ENCODE measurements around the gene MS4A15.

DNA sequence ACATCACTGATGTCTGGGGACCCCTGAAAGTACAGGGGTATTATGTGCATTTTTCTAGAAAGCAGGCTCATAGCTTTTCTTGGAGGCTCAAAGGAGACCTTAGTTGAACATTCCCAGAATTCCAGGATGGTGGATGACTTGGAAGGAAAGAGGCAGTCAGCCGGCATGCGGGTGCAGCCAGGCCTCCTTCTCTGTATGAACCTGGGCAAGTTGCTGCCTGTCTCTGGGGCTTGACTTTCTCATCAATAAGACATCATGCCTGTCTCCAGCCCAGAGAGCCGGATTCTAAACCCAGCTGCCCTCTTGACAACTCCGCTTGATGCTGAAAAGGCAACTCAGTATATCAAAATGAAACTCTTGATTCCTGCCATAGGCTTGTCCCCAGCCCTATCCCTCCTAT is 12.6 kb downstream of the MS4A15 start:
- TF ChIP-seq TCF4 (CRISPR knock-in tag; IDR thresholded peaks at IDR 0.05; ENCODE audit: borderline replicate concordance) = no peak
- no peak for TF ChIP-seq ZFP3 (CRISPR knock-in tag; IDR thresholded peaks at IDR 0.05)
- TF ChIP-seq, protein P1, sequence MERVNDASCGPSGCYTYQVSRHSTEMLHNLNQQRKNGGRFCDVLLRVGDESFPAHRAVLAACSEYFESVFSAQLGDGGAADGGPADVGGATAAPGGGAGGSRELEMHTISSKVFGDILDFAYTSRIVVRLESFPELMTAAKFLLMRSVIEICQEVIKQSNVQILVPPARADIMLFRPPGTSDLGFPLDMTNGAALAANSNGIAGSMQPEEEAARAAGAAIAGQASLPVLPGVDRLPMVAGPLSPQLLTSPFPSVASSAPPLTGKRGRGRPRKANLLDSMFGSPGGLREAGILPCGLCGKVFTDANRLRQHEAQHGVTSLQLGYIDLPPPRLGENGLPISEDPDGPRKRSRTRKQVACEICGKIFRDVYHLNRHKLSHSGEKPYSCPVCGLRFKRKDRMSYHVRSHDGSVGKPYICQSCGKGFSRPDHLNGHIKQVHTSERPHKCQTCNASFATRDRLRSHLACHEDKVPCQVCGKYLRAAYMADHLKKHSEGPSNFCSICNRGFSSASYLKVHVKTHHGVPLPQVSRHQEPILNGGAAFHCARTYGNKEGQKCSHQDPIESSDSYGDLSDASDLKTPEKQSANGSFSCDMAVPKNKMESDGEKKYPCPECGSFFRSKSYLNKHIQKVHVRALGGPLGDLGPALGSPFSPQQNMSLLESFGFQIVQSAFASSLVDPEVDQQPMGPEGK (CRISPR knock-in tag; IDR thresholded peaks at IDR 0.05; ENCODE audit: borderline replicate concordance) = no peak
- TF ChIP-seq OSR1 (CRISPR knock-in tag; IDR thresholded peaks at IDR 0.05) = no peak
- no peak for TF ChIP-seq ZFP30 (CRISPR knock-in tag; IDR thresholded peaks at IDR 0.05)
- TF ChIP-seq, protein P2, sequence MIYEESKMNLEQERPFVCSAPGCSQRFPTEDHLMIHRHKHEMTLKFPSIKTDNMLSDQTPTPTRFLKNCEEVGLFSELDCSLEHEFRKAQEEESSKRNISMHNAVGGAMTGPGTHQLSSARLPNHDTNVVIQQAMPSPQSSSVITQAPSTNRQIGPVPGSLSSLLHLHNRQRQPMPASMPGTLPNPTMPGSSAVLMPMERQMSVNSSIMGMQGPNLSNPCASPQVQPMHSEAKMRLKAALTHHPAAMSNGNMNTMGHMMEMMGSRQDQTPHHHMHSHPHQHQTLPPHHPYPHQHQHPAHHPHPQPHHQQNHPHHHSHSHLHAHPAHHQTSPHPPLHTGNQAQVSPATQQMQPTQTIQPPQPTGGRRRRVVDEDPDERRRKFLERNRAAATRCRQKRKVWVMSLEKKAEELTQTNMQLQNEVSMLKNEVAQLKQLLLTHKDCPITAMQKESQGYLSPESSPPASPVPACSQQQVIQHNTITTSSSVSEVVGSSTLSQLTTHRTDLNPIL (CRISPR knock-in tag; IDR thresholded peaks at IDR 0.05; ENCODE audit: low read depth) = no peak
- TF ChIP-seq ZNF565 (CRISPR knock-in tag; conservative IDR thresholded peaks at IDR 0.05; ENCODE audit: low read depth) = no peak
- no peak for TF ChIP-seq ZNF8 (CRISPR knock-in tag; IDR thresholded peaks at IDR 0.05)
- TF ChIP-seq SNAI2 (CRISPR knock-in tag; IDR thresholded peaks at IDR 0.05) = no peak
- TF ChIP-seq TOX (CRISPR knock-in tag; IDR thresholded peaks at IDR 0.05; ENCODE audit: borderline replicate concordance) = no peak
- TF ChIP-seq RARB (CRISPR knock-in tag; IDR thresholded peaks at IDR 0.05) = no peak
- TF ChIP-seq BACH2 (CRISPR knock-in tag; IDR thresholded peaks at IDR 0.05; ENCODE audit: borderline replicate concordance) = no peak
